ENCODE measurements around the gene CACNA2D4.
A peak's percentile ranks its signal among the peaks of the same experiment; 100 is the strongest.

The CACNA2D4 gene

GRCh38 chr12:1800401-1801302, 117.8 kb downstream of the CACNA2D4 start:
- in situ Hi-C loops (cut with MboI; ENCODE audit: low pct_unique_long_range_greater_than_20kb, low sequenced_read_pairs) = loop anchor here (10.0 kb wide), 1 partner anchor 134 kb away; no protein-coding TSS in a partner anchor
- DNase-seq = peak; percentile 39

- in situ Hi-C loops (cut with MboI; ENCODE audit: low pct_unique_long_range_greater_than_20kb, low sequenced_read_pairs) = loop anchor here (10.0 kb wide), 1 partner anchor 135 kb away; no protein-coding TSS in a partner anchor
- no peak for DNase-seq
Measured at GRCh38 chr12:1799882-1800400, 118.5 kb downstream of the CACNA2D4 start.

GRCh38 chr12:1799051-1799881, 119.2 kb downstream of the CACNA2D4 start:
- in situ Hi-C loops (cut with MboI; ENCODE audit: low pct_unique_long_range_greater_than_20kb, low sequenced_read_pairs) = no loop called here
- DNase-seq = no peak

DNA sequence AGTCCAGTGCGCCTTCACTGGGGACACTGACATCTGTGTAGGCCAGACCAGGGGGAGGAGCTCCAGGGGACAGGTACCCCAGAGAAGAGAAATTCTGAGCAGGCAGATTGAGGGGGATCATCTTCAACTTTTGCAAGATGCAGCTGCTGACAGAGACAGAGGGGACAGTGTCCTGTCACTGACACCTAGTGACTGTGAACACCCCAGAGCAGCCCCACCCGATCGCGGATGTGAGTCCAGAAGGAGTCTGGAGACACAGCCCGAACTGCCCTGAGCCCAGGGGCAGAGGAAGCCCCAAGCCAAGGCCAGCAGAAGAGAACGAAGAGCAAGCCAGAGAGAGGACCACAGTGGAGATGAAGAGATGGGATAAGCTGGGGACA, 119.8 kb downstream of the CACNA2D4 start:
- in situ Hi-C loops (cut with MboI; ENCODE audit: low pct_unique_long_range_greater_than_20kb, low sequenced_read_pairs) = no loop called here
- no peak for DNase-seq

DNA sequence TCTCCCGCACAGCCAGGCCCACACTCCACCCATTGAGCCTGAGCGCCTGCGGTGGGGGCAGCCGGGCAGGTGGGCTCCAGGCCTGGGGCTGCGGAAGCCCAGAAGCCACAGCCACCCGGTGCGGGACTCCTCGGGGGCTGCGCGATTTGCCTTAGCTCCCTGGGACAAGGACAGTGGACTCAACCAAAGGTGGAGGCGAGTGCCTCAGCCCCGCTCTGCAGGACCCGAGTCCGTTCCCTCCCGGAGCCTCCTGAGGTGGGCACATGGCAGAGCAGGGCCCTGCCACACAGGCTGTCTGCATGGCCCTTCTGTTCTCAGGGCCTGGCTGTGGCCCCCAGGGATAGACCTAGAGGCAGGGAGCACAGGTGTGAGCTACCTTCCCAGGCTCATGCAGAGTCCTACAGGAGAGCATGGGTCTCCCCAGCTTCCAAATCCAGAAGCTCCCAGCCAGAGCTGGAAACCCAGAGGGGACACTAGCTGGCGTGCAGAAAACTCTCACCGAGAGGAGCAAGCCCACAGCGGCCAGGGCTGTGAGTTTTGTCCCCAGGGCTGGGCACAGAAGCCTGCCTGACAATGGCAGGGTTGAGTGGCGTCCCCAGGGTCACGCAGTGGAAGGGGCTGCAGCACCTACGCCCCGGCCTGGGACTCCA, 120.3 kb downstream of the CACNA2D4 start:
- DNase-seq = no peak
- in situ Hi-C loops (cut with MboI; ENCODE audit: low pct_unique_long_range_greater_than_20kb, low sequenced_read_pairs) = no loop called here

DNA sequence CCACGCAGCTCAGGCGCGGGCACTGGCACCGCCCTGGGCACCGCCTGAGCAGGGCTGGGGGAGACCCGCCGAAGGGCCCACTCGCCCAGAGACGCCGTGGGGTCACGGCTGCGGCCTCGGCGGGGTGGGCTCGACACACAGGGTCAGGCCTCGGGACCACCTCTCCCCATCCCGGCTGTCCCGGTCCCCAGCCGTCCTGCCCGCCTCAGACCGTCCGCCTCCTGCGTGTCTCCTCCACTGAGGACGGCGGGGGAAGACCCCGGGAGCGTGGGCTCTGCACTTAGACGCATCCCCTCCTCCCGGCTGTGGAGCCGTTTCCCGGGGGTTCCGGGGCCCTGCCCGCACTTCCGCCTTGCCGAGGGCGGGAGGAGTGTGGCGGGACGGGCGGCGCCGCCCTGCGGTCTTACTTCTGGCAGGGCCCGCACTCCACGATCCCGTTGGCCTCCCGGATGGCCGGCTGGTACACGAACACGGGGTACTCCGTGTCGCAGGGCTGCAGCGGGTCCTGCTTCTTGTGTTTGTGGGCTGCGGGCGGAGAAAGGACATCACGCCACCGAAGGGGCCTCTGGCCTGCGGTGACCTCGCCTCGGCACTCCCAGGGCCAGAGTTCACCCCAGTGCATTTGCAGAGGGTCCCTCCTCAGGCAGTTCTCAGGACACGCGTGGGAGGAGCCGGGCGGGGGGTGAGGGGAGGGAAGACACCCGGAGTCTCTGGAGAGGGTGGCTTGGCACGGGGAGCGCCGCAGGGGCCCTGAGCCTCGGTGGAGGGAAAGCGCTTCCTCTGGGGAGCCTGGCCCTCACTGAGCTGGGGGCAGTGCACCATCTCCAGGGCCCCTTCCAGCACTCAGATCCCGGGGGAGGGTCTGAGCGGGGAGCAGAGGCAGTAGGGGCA, 121.2 kb downstream of the CACNA2D4 start:
- DNase-seq = peak; percentile 68
- in situ Hi-C loops (cut with MboI; ENCODE audit: low pct_unique_long_range_greater_than_20kb, low sequenced_read_pairs) = no loop called here

- peak; percentile 81 for DNase-seq
- in situ Hi-C loops (cut with MboI; ENCODE audit: low pct_unique_long_range_greater_than_20kb, low sequenced_read_pairs) = no loop called here
Measured at GRCh38 chr12:1796515-1797010, 121.9 kb downstream of the CACNA2D4 start.

GRCh38 chr12:1795785-1796514, 122.5 kb downstream of the CACNA2D4 start:
- DNase-seq = peak; percentile 97
- in situ Hi-C loops (cut with MboI; ENCODE audit: low pct_unique_long_range_greater_than_20kb, low sequenced_read_pairs) = no loop called here

DNA sequence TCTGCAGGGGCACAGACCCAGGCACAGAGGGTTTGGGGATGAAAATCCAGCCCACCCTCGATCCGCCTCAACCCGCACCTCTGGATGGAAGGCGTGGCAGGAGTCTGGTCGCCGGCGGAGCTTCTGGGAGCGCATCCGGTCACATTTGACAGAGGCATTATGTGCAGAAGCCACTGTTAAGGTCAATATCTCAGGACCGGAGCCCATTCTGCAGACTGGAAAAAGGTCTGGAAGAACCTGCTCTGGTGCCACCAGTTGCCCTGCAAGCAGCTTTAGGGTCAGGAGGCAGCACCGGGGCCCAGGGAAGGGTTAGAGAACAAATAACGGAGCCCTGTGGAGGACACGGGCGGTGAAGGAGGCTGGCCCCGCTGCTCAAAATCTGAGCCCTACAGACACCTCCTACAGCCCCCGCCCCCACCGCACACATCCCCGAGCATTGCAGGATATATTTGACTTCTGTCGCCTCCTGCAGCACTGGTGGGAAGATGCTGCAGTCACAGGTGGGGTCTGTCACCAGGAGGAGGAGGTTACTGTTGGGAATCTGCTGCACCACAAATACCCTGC, 123.1 kb downstream of the CACNA2D4 start:
- in situ Hi-C loops (cut with MboI; ENCODE audit: low pct_unique_long_range_greater_than_20kb, low sequenced_read_pairs) = no loop called here
- no peak for DNase-seq

GRCh38 chr12:1794440-1795090, 123.9 kb downstream of the CACNA2D4 start:
- in situ Hi-C loops (cut with MboI; ENCODE audit: low pct_unique_long_range_greater_than_20kb, low sequenced_read_pairs) = no loop called here
- no peak for DNase-seq

- in situ Hi-C loops (cut with MboI; ENCODE audit: low pct_unique_long_range_greater_than_20kb, low sequenced_read_pairs) = no loop called here
- no peak for DNase-seq
Measured at GRCh38 chr12:1793426-1794210, 124.8 kb downstream of the CACNA2D4 start.

- DNase-seq = no peak
- in situ Hi-C loops (cut with MboI; ENCODE audit: low pct_unique_long_range_greater_than_20kb, low sequenced_read_pairs) = no loop called here
Measured at GRCh38 chr12:1792406-1792805, 126.0 kb downstream of the CACNA2D4 start.

- peak; percentile 80 for DNase-seq
- in situ Hi-C loops (cut with MboI; ENCODE audit: low pct_unique_long_range_greater_than_20kb, low sequenced_read_pairs) = no loop called here
Measured at GRCh38 chr12:1791104-1791841, 127.2 kb downstream of the CACNA2D4 start.

- in situ Hi-C loops (cut with MboI; ENCODE audit: low pct_unique_long_range_greater_than_20kb, low sequenced_read_pairs) = no loop called here
Measured at GRCh38 chr12:1790444-1790843, 128.0 kb downstream of the CACNA2D4 start.

DNA sequence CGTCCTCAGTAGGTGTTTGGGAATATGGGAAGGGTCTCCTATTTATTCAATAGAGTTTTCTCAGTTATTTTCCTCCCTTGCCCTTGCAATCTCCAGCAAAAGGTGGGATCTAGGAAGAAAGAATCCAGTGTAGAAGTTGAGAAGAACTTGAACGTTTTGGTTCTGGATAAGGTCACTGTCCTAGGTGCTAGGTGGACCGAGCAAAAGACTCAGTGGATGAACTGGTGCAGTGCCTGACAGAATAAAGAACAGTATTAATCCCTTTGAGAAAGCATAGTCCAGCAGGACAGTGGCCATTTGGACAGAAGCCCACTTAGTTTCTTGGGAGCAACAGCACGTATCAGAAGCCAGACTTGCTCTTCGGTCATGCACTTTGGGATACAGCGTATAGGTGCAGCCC, 130.7 kb downstream of the CACNA2D4 start:
- in situ Hi-C loops (cut with MboI; ENCODE audit: low pct_unique_long_range_greater_than_20kb, low sequenced_read_pairs) = loop anchor here (10.0 kb wide), 1 partner anchor 143 kb away; no protein-coding TSS in a partner anchor
- DNase-seq = no peak

More at GRCh38 chr12:1790444-1790843, 128.0 kb downstream of the CACNA2D4 start:
- peak; percentile 27 for DNase-seq
